HFFc6 (cell line): ENCODE measurements around the gene ZAR1L. TPM values are rescaled to one million over a fixed set of nuclear protein-coding genes. Genes with fewer than 3 reads are reported as not detected.
A peak's percentile ranks its signal among the peaks of the same experiment; 100 is the strongest.

Experiments
- DNase-seq: peaks from one replicate; pipeline ENCODE4 v3.0.0-alpha.2; 2018
- H3K27ac Mint-ChIP-seq: 2 replicates; pipeline ENCODE4 v1.8.0; 2020; ENCODE audit warnings: mild to moderate bottlenecking, mixed read lengths
- H3K27me3 Mint-ChIP-seq: 2 replicates; pipeline ENCODE4 v1.8.0; 2021; ENCODE audit warnings: mild to moderate bottlenecking, moderate library complexity, mixed read lengths; ENCODE audit not compliant: insufficient read depth
- H3K36me3 Mint-ChIP-seq: 2 replicates; pipeline ENCODE4 v1.8.0; 2021; ENCODE audit warnings: low read depth, mixed read lengths
- H3K4me1 Mint-ChIP-seq: 2 replicates; pipeline ENCODE4 v1.8.0; 2020; ENCODE audit warnings: low read depth, mixed read lengths
- H3K4me3 Mint-ChIP-seq: 2 replicates; pipeline ENCODE4 v1.8.0; 2020; ENCODE audit warnings: mild to moderate bottlenecking, moderate library complexity, mixed read lengths
- H3K9me3 Mint-ChIP-seq: 2 replicates; pipeline ENCODE4 v1.8.0; 2020; ENCODE audit warnings: mild to moderate bottlenecking, mixed read lengths
- CTCF ChIP-seq: fragments of 200-600 bp; sonication (generic); IDR thresholded peaks from 2 replicates; pipeline ENCODE4 v1.5.0; 2021; ENCODE audit warnings: antibody characterized with exemption, mild to moderate bottlenecking
- total RNA-seq, 6 experiments: library from RNA; stranded (reverse); fragmentation: NEBNext Ultra II Directional; extraction: Animal tissue kit (Norgen Biotek cat#: 25700); gene quantifications; 2 replicates in 1 of 6; 3 replicates in 5 of 6; pipeline ENCODE4 v1.2.3, GENCODE V29; 2021

ZAR1L gene
- total RNA-seq, 6 experiments from 2014 or later = not detected

DNA sequence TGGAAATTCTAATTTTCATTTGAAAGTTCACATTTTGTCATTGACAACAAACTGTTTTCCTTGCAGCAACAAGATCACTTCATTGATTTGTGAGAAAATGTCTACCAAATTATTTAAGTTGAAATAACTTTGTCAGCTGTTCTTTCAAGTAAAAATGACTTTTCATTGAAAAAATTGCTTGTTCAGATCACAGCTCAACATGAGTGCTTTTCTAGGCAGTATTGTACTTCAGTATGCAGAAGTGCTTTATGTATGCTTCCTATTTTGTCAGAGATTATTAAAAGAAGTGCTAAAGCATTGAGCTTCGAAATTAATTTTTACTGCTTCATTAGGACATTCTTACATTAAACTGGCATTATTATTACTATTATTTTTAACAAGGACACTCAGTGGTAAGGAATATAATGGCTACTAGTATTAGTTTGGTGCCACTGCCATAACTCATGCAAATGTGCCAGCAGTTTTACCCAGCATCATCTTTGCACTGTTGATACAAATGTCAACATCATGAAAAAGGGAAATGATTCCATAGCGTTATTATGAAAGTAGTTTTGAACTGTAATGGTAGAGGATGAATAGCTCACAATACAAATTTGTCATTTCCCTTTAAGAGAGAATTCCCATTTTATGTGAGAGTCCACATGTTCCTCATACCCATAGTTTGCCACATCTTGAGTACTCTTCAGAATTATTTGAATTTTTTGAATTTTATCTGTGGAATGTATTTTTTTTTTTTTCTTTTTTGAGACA is 2.7 kb upstream of the ZAR1L start:
- Mint-ChIP-seq H3K27ac (no peak overlapping the region), H3K36me3 (peaks cover 9% of the 10 kb centered on the region; the same call in 1 of the 2 replicates), H3K9me3 (no peaks in the 10 kb centered on the region; the same call in 1 of the 2 replicates), H3K4me1 (peaks cover 17% of the 10 kb centered on the region), H3K4me3 (no peak overlapping the region), H3K27me3 (no peaks in the 10 kb centered on the region)
- TF ChIP-seq CTCF = no peak
- no peak for DNase-seq

GRCh38 chr13:32316501-32316900 is 1.3 kb upstream of the ZAR1L start:
- TF ChIP-seq CTCF = no peak
- H3K27ac Mint-ChIP-seq = peak overlapping the region; percentile 100
- no peak for DNase-seq
- H3K4me3 Mint-ChIP-seq = peak overlapping the region; percentile 93
- H3K9me3 Mint-ChIP-seq = no peaks in the 10 kb centered on the region; the same call in 1 of the 2 replicates
- H3K27me3 Mint-ChIP-seq = no peaks in the 10 kb centered on the region
- no peaks in the 10 kb centered on the region; the same call in 1 of the 2 replicates for H3K36me3 Mint-ChIP-seq
- H3K4me1 Mint-ChIP-seq = peaks cover 17% of the 10 kb centered on the region

DNA sequence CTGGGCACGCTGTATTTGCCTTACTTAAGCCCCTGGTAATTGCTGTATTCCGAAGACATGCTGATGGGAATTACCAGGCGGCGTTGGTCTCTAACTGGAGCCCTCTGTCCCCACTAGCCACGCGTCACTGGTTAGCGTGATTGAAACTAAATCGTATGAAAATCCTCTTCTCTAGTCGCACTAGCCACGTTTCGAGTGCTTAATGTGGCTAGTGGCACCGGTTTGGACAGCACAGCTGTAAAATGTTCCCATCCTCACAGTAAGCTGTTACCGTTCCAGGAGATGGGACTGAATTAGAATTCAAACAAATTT is 821 bp upstream of the ZAR1L start:
- H3K27ac Mint-ChIP-seq = peak overlapping the region; percentile 100
- no peaks in the 10 kb centered on the region; the same call in 1 of the 2 replicates for H3K36me3 Mint-ChIP-seq
- H3K4me3 Mint-ChIP-seq = peak overlapping the region; percentile 93
- H3K27me3 Mint-ChIP-seq = no peaks in the 10 kb centered on the region
- peaks cover 17% of the 10 kb centered on the region for H3K4me1 Mint-ChIP-seq
- DNase-seq = no peak
- no peaks in the 10 kb centered on the region; the same call in 1 of the 2 replicates for H3K9me3 Mint-ChIP-seq
- no peak for TF ChIP-seq CTCF

- DNase-seq = peak; percentile 48
These were observed 609 bp downstream of the ZAR1L start for GRCh38 chr13:32314271-32315237.

More at GRCh38 chr13:32314271-32315237, 609 bp downstream of the ZAR1L start:
- H3K27me3 Mint-ChIP-seq = peaks cover 2% of the 10 kb centered on the region; the same call in 1 of the 2 replicates
- H3K36me3 Mint-ChIP-seq = no peaks in the 10 kb centered on the region
- peak overlapping the region; percentile 100 for H3K27ac Mint-ChIP-seq
- no peaks in the 10 kb centered on the region; the same call in 1 of the 2 replicates for H3K9me3 Mint-ChIP-seq
- peaks cover 28% of the 10 kb centered on the region for H3K4me1 Mint-ChIP-seq
- no peak for TF ChIP-seq CTCF
- H3K4me3 Mint-ChIP-seq = peak overlapping the region; percentile 93
